ENCODE measurements around the gene FKBP9.
"Not testable (repeated sequence)": the region's sequence is repeated elsewhere in the genome, so short reads cannot be mapped to it uniquely, and the experiment has no call there.

The FKBP9 gene

DNA sequence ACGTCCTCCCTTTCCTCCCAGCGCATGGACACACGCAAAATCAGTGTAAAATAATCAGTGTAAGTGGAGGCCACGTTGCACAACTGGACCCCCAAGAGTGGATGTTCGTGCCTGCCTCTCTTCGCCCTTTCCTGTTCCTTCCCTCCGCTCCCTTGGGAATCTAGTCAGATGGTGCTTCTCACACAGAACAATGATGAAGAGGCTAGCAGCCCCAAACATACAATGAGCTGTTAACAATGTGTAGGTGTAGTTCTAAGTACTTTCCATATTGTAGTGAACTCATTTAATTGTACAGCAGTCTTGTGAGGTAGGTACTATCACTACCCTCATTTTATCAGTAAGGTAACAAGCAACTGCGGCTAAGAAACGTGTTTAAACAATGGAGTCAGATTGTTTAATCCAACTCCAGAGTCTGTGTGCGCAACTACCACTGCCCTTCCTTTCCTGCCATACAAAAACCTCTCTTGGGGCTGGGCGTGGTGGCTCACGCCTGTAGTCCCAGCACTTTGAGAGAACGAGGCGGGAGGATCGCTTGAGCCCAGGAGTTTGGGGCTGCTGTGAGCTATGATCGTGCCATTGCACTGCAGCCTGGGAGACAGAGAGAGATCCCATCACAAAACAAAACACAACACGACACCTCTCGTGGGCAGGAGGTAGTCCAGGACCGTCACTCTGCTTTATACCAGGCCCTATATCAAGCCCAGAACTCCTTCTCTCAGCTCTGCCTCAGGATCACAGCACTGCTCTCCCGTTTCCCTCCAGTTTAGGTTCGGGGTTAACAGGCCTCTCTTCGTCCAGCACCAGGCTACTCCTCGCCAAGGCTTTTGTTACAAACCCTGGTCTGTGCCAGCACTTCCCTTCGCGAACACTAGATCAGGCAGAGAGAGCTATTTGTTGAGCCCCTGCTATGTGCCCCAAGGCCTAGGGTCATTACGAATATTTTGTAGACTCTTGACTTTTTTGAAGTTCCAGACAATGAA, 1.1 kb downstream of the FKBP9 start:
- DNase-seq = no peak

DNA sequence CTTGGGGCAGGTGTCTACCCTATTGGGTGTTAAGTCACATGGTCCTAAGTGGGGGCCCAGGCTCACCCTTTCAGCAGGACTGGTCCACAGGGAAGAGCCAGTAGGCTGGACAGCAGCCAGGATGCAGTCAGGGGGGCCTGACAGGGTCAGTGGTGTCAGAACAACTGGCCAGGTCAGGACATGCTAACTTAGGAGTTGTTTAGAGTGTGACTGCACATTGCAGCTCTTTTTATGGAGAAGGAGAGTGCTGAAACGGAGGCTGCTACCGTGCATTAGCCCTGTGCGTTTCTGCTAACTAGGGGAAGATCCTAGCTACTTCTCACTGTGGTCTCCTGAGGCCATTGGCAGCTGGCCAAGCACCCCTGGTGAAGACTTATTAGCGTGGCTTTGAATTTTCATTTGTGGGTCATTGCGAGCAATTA, 6.7 kb downstream of the FKBP9 start:
- peak; percentile 24 for DNase-seq

DNA sequence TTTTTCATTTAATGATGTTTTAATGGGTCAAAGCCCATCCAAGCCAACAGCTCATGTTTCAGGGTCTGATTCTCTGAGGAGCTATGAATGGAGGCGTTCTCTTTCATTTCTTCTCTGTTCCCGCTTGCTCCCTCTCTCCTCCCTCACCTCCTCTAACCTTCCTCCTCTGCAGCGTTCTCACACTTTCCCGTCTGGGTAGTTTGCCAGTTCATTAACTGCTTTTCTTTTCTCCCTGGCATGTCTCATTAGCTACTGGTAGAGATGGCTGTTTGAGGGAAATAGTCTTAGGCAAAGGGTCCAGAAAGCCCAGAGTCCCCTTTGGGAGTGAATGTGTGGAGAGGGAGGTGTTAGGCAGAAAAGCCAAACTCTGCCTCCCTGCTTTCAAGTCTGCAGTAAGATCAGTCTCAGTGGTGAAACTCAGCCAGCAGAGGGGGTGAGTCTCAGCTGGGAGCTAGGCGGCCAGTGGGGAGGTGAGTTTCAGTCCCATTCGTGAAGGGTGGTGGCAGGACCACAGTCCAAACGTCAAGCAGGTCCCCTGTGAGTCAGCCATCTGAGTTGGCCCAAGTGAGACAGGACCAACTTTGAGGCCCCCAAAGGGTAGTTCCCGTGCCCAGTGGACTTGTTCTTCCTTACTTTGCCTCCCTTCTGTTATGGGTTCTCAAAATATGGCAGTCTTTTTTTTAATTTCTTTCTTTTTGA, 7.4 kb downstream of the FKBP9 start:
- not testable (repeated sequence) for DNase-seq

DNA sequence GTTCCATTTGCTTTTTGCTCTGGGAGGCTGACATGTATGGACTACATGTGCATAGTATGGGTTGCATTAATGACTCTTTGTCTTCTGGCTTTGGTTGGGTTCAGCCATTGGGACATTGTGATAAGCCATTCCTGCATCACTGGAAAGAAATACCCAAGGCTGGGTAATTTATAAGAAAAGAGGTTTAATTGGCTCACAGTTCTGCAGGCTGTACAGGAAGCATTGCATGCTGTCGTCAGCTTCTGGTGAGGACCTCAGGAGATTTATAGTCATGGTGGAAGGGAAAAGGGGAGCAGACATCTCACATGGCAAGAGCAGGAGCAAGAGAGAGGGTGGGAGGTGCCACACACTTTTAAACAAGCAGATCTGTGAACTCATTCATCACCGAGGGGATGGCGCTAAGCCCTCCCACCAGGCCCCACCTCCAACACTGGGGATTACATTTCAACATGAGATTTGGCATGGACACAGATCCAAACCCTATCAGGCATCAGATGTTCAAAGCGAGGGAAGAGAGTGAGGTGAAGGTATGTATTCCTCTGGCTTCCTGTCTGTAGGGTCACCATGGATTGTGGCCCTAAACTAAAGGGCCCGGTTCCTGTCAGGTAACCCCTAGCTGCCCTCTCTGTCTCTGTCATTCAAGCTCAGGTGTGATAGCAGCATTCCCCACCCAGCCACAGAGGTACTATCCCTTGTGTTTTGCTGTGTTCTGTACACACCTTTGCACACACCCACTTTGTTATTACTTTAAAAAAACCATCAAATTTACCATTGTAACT, 9.4 kb downstream of the FKBP9 start:
- not testable (repeated sequence) for DNase-seq

DNA sequence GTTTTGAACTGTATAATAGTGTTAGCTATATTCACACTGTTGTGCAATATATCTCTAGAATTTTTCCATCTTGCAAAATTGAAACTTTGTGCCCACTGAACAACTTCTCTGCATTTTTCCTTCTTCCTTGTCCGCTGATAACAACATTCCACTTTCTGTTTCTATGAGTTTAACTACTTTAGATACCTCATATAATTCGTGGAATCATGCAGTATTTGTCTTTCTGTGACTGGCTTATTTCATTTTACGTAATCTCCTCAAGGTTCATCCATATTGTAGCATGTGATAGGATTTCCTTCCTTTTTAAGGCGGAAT, 10.0 kb downstream of the FKBP9 start:
- not testable (repeated sequence) for DNase-seq

DNA sequence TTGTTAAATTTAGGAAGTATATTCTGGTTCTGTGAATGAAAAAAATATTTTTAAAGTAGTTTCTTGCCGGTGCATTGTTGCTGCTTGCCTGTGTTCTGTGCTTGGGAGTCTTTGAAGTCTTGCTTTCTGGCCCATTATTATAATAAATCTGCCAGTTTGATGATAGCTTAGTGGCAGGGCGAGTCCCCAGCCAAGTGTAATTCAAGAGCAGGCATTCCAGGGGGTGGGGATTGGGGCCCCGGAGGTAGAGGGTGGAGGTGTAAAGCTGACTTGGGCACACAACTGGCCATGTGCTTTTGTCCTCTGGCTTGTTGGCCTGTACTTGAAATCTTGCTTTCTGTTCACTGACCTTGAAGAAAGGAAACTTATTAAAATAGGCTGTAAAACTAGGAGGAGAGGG, 14.7 kb downstream of the FKBP9 start:
- not testable (repeated sequence) for DNase-seq

DNA sequence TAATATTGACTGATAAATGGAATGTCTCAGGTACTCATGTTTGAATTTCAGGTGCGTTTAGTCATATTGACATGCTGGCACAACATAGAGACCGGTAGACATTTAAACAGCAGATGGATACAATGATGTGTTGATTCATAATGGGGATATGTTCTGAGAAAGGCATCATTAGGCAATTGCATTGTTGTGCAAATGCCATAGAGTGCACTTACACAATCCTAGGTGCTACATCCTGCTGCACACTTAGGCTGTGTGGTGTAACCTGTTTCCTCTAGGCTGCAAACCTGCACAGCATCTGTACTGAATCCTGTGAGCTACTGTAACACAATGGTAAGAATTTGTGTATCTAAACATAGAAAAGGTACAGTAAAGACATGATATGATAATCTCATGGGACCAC, 19.9 kb downstream of the FKBP9 start:
- DNase-seq = not testable (repeated sequence)

DNA sequence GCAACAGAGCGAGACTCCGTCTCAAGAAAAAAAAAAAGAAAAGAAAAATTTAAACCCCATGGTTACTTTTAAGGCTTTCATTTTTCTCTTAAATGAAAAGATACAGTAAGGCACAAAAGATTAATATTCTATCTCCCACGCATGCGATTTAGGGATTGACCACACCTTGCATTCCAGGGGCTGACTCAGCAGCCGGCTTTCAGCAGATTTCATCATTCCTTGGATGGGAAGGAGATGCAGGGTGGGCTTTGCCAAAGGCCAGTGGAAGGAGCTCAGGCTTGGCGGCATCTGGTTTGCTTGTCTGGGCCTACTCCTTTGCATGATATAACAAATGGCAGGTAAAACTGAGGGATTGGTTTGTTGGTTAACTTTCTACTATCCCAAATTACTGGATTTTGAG, 22.0 kb downstream of the FKBP9 start:
- not testable (repeated sequence) for DNase-seq

DNA sequence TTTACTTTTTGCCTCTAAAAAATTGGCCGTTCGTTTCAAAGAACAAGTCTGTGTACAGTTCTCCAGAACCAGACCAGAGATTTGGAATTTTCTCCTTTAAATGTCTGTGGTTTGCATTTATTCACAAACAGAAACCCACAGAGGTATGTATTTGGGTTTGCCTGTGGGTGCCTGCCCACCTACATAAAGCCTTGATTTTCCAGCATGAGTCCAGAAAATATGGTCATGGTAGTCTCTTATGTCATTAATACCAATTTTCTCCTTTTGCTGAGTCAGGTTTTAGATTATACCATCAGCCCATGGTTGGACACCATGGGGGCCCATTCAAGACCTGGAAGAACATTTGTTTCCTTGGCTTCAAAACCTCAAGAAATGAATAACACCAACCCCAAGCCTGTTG, 22.7 kb downstream of the FKBP9 start:
- not testable (repeated sequence) for DNase-seq

DNA sequence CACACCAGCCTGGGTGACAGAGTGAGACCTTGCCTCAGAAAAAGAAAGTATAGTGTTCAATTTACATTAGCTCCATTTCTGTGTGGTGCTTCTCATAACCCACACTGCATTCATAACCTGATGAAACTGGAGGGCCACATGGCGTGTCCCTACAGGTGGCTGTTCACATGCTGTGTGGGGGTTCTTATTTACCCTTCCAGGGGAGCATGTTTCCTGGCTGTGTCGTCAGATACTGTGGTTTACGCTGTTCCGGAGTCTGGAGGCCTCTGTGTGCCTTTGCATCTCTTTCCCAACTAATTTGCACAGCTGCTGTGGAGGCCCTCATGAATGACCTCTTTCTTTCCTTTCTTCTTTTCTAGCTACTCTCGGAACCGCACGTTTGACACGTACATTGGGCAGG, 30.9 kb downstream of the FKBP9 start:
- not testable (repeated sequence) for DNase-seq

DNA sequence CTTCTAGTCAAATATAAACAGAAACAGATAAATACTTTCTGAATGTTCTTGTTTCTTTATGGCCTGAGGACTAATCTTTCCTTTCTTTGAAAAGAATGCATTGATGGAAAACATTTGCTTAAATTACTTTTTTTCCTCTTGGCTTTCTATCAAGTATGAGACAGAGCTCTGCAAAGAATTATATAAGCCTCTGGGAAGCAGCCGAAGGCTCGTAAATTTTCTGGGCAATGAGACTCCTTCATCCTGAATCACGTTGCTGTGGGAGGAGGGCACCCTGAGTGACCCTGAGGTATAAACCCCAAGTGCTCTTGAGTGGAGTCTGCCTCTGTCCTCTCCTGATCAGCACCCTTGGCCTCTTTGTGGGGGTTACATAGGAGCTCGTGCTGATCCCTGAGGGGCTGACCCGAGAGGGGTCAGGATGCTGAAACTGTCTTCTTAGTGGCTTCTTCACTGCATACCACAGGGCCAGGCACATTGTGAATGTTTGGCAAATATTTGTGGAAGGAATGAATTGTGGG, 33.9 kb downstream of the FKBP9 start:
- not testable (repeated sequence) for DNase-seq

DNA sequence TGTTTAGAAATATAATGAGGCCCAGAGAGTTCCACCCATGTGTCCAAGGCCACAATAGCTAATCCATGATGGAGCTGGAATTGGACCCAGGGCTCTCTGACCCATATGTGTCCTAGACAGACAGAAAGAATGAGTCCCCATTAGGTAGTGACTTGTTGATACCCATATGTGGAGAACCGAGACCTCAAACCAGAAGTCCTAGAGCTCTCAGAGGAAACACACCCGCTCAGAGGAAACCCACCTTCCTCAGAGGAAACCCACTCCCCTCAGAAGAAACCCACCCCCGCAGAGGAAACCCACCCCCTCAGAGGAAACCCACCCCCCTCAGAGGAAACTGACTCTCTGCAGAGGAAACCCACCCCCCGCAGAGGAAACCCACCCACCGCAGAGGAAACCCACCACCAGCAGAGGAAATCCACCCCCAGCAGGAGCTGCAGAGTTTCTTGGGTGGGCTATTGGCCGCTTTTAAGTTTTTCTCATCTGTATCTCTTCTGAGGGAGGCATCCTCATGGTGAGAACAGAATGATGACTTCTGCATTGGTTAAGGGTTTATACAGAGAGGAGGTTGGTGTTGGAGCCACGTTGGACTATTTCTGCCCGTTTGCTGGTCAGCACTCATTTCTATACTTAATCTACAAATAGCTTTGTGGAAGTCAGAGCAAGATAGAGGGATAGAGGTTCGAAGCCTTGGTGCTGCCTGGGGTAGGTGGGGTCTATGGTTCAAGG, 34.9 kb downstream of the FKBP9 start:
- not testable (repeated sequence) for DNase-seq

DNA sequence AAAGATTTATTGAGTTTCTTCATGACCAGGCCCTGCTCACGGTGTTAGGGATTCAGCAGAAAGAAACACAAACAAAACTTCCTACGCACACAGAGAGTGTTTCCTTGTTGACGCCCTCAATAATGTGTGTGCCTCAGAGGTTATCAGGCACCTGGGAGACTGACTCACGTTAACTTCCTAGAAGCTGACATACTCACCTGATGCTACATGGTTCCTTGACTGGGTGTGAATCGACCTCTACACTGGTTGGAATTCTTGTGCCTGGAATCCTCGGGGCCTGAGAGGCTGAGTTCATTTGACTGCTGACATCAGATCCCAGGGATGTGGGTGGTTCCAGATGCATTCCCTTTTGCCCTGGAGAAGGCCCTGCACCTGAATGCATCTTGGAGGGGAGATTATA, 35.5 kb downstream of the FKBP9 start:
- not testable (repeated sequence) for DNase-seq

DNA sequence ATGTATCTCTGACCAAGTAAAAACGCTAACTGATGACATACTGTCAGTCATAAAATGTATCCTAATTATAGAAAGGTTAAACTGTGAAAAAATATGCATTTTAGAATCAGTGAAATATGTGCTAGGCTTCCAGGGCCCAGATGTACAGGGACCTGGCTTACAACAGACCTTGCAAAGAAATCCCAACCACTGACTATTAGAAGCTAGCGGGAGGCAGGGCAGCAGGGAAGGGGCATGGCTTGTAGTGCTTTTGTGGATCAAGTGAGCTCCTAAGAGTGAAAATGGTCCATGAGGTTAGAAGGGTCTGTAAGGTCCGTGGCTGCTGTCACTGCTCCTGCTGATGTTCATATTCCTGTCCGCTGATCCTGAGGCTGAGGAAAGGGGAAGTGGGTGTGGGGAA, 40.7 kb downstream of the FKBP9 start:
- DNase-seq = not testable (repeated sequence)

DNA sequence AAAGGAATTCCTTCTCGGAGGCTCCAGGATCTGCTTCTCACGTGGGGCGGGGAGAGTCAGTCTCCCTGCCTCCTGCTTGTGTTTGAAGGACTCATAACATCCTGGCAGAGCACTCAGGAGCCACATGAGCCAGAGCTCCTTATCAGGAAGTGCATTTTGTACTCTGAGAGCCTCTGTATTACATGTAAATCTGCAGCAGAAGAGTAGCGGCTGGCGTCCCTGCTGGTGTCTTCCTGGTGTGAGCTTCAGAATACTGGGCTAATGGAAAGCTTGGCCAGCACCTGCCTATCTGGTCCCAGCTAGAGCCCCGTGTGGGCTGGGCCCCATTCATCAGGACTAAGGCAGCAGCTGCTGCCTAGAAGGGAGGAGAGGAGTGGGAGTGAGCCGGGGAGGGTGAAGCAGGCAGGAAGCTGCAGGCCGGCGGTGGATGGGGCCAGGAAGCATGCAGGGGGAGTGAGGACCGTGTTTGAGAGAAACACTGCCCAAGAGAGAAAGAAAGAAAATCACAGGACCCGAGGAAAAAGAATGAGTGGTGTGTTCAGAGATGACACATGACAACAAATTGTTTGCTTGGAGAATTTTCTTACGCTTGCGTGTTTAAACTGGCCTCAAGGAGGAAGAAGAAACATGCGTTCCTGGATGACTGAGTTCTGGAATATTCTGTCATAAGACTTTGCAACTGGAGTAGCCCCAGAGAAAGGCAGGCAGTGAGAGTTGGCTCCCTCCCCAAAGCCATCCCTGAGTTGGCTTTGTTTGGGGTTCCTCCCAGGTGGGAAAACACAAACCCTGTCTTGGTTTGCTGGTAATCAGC, 41.3 kb downstream of the FKBP9 start:
- DNase-seq = not testable (repeated sequence)

DNA sequence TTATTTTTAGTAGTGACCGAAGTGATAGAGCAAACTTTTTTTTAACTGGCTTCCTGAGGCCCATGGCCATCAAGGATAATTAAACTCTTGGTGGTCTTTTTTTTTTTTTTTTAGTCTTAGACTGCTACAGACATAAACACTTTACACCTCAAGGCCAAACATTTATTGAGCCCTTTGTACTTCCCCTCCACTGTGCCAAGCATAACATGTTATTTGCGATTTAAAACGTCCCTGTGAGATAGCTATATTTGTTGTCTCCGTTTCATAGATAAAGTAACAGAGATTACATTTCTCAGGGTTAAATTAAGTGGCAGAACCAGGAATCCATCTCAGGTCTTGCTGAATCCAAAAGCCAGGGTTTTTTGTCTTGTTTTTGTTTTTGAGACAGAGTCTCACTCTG, 42.1 kb downstream of the FKBP9 start:
- not testable (repeated sequence) for DNase-seq

DNA sequence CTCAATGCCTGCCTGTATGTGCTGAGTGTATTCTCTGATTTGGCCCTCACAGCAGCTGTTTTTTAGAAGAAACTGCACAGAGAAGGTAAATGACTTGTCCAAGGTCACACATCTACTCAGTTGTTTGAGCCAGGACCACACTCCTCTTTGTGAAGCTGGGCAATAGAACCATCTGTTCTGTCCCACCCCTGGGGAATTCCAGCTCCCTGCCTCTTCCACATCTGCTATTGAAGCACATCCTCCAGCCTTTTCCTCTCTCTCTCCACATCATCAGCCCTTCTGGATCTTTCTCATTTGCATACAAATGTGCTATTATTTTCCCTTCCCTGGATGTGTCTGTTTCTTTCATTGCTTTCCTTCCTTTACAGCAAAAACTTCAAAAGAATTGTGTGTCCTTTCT, 45.9 kb downstream of the FKBP9 start:
- not testable (repeated sequence) for DNase-seq

DNA sequence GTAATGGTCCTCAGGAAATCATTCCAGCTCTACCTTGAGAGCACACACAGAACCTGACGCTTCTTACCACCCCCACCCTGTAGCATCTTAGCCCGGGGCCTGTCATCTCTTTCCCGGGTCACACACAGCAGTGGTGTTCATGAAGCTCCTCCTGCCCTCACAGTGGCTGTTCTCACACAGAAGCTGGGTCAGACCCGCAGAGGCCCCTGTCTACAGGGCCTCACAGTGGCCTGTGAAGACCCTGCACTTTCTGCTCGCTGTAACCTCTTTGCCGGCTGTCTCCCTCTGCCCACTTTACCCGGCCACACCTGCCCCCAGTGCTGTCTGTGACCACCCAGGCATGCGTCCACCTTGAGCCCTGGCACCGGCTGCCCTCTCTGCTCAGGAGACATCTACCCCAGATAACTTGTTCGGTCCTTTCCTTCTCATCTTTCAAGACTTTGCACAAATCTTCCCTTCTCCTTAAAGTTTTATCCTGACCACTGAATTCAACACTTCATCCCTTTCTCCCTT, 46.9 kb downstream of the FKBP9 start:
- not testable (repeated sequence) for DNase-seq

DNA sequence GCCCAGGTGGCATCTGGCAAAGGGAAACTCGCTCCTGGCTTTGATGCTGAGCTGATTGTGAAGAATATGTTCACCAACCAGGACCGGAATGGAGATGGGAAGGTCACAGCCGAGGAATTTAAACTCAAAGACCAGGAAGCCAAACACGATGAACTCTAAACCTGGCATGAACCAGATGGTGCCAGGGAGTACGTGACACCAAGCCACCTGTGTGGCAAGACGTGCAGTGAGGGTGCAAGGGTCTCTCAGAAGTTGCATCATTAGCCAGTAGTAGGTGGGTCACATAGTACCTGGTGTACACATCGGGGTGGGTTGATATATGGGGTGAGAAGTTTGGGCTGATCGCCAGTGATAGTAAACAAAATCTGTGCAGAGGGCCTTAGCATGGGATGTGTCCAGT, 48.0 kb downstream of the FKBP9 start:
- not testable (repeated sequence) for DNase-seq

DNA sequence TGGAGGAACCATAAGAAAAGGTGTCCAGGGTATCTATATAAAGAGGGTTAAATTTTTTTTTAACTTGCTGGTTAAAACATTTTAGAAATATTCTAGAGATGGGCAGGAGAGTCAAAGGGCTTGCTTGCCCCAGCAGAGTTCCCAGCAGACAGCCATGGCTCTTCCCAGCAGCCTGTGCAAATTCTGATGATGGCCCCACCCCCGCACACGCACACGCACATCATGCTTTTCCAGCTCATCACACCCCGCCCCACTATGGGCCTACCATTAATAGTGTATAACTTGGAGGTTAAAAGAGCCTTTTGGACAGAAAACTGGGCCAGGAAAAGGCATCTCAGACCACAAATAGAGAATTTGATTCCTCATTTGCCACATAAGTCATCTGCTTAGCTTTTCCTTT, 48.5 kb downstream of the FKBP9 start:
- DNase-seq = not testable (repeated sequence)

DNA sequence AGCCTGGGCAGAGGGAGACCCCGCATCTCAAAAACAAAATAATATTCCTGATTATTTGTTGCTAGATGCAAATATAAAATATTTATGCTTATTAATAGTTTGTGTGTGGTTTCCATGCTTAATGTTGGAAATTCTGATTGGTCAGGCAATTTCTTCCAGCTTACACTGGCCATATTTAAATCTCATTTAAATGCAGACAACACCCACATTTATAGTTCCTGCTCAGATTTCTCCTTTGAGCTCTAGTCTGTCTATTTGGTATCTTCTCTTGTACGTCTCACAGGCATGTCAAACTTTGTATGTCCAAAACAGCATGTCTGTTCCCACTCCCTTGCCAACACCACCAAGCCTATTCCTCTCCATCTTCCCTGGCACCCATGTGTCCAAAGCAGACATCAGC, 52.5 kb downstream of the FKBP9 start:
- no peak for DNase-seq
